RWPE2 (cell line): Measurements from ENCODE around the gene LENEP.
A peak's percentile ranks its signal among the peaks of the same experiment; 100 is the strongest.

Source experiments
- ATAC-seq: fragments of 200-7000 bp; cut with Tn5 transposase; 3 replicates; pipeline ENCODE4 v1.9.1; 2021; ENCODE audit warnings: low read depth
- DNase-seq: peaks from one replicate; pipeline ENCODE4 v3.0.0-alpha.2; 2020; ENCODE audit warnings: low spot score
- H3K27ac ChIP-seq: fragments of 450-650 bp; 2 replicates; pipeline ENCODE4 v1.5.1; 2017; ENCODE audit warnings: mild to moderate bottlenecking; ENCODE audit not compliant: poor library complexity, severe bottlenecking
- H3K27me3 ChIP-seq: fragments of 250-450 bp; sonication (Bioruptor Pico); 2 replicates; pipeline ENCODE4 v1.5.1; 2021; ENCODE audit warnings: mild to moderate bottlenecking, moderate library complexity; ENCODE audit not compliant: insufficient read depth, poor library complexity, severe bottlenecking
- H3K36me3 ChIP-seq: fragments of 250-450 bp; sonication (Bioruptor Pico); 2 replicates; pipeline ENCODE4 v1.5.1; 2020; ENCODE audit warnings: low read depth, mild to moderate bottlenecking, moderate library complexity
- H3K4me1 ChIP-seq: fragments of 250-450 bp; sonication (Bioruptor Pico); 2 replicates; pipeline ENCODE4 v1.5.1; 2021; ENCODE audit warnings: mild to moderate bottlenecking, moderate library complexity; ENCODE audit not compliant: insufficient read depth, poor library complexity, severe bottlenecking
- H3K4me3 ChIP-seq: fragments of 250-450 bp; sonication (Bioruptor Pico); 2 replicates; pipeline ENCODE4 v1.5.1; 2021; ENCODE audit warnings: mild to moderate bottlenecking, moderate library complexity; ENCODE audit not compliant: severe bottlenecking
- H3K9me3 ChIP-seq: fragments of 250-450 bp; sonication (Bioruptor Pico); 2 replicates; pipeline ENCODE4 v1.5.1; 2021; ENCODE audit warnings: mild to moderate bottlenecking, moderate library complexity; ENCODE audit not compliant: severe bottlenecking
- TF ChIP-seq, protein P1 (sequence below): fragments of 450-650 bp; IDR thresholded peaks from one replicate; pipeline ENCODE4 v1.5.1; 2017; ENCODE audit warnings: mild to moderate bottlenecking, moderate library complexity; ENCODE audit not compliant: poor library complexity, severe bottlenecking

The LENEP gene

DNA sequence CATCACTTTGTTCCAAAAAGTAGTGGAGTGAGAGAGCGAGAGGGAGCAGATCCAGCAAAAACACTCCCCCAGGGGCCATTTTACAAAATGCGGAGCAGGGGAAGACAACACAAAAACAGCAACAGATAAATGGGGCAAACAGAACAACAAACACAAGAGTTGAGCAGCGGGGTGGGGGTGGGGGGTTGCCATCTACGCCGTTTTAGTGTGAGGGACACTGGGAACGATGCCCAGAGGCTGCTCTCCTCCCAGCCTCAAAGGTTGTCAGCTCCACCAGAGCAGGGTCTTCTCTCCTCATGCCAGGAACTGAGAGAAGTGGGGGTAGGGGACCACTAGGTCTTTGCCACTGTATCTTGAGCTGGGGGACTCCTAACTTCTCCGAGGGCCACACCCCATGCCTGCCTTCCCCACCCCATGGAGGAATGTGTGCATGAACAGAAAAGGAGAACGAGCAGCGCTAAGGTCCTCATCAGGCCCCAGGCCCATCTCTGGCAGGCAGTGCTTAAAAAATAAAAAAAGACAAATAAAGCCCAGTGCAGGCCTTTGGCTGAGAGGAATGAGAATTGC is 36.2 kb upstream of the LENEP start:
- peaks cover 10% of the 10 kb centered on the region for H3K4me1 ChIP-seq
- H3K4me3 ChIP-seq: no peak overlapping the region
- H3K36me3 ChIP-seq: peaks cover 8% of the 10 kb centered on the region
- TF ChIP-seq, protein P1, sequence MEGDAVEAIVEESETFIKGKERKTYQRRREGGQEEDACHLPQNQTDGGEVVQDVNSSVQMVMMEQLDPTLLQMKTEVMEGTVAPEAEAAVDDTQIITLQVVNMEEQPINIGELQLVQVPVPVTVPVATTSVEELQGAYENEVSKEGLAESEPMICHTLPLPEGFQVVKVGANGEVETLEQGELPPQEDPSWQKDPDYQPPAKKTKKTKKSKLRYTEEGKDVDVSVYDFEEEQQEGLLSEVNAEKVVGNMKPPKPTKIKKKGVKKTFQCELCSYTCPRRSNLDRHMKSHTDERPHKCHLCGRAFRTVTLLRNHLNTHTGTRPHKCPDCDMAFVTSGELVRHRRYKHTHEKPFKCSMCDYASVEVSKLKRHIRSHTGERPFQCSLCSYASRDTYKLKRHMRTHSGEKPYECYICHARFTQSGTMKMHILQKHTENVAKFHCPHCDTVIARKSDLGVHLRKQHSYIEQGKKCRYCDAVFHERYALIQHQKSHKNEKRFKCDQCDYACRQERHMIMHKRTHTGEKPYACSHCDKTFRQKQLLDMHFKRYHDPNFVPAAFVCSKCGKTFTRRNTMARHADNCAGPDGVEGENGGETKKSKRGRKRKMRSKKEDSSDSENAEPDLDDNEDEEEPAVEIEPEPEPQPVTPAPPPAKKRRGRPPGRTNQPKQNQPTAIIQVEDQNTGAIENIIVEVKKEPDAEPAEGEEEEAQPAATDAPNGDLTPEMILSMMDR: no peak
- H3K9me3 ChIP-seq: no peaks in the 10 kb centered on the region
- H3K27me3 ChIP-seq: no peaks in the 10 kb centered on the region
- DNase-seq: no peak
- no peak for ATAC-seq
- H3K27ac ChIP-seq: peak overlapping the region; percentile 36

DNA sequence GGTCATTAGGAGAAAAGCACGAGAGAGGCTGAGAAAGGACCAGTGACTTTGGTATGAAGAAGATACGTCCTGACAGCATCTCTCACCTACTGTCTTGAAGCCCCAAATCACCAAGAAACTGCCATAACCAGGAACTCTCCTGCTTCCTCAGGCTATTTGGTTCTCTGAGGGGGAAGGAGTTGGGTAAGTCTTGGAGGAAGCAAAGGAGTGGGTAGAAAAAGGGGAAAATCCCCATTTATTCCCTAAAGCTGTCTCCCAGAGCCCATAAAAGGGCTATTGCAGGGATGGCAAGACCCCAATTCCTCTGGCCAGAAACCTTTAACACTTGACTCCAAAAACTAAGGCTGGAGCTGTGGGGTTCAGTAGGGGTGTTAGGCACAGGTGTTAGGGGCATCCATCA is 35.4 kb upstream of the LENEP start:
- no peak for DNase-seq
- H3K9me3 ChIP-seq: no peaks in the 10 kb centered on the region
- no peaks in the 10 kb centered on the region for H3K27me3 ChIP-seq
- no peak overlapping the region for H3K27ac ChIP-seq
- no peak overlapping the region for H3K4me3 ChIP-seq
- H3K36me3 ChIP-seq: peaks cover 16% of the 10 kb centered on the region
- peaks cover 17% of the 10 kb centered on the region for H3K4me1 ChIP-seq
- no peak for ATAC-seq
- TF ChIP-seq, protein P1: no peak

DNA sequence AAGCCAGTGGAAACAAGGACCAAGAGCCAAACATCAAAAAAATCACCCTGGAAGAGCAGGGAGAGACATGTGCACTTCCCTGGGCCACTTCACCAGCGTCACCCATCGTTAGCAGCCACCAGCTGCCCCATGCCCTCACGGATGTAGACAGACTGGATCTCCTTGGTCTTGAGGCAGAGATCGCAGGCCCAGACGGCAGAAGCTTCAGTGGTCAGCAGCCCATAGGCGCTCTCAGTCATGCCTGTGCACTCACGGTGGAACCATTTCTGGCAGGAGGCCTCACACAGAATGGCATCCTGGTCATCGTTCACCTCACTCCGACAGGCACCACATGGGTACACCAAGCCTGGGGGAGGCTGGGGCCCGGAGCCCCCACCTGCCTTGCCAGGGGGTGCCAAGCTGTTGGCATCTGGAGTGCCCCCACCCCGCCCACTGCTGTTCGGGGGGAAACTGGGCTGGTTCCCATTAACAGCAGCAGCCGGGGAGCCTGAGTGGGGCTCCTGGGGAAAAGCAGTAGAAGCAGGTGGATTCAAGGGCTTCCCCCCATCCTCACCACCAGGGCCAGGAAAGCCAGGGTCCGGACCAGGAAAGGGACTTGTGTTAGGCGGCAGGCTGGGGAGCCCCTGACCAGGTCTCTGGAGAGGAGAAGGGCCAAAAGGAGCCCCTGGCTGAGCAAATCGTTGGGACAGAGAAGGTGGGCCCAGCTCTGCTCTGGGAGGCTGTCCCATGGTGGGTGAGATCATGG is 34.5 kb upstream of the LENEP start:
- peaks cover 17% of the 10 kb centered on the region for H3K4me1 ChIP-seq
- no peaks in the 10 kb centered on the region for H3K27me3 ChIP-seq
- no peak for DNase-seq
- ATAC-seq: no peak
- no peak overlapping the region for H3K27ac ChIP-seq
- TF ChIP-seq, protein P1: no peak
- peaks cover 24% of the 10 kb centered on the region for H3K36me3 ChIP-seq
- H3K9me3 ChIP-seq: no peaks in the 10 kb centered on the region
- H3K4me3 ChIP-seq: no peak overlapping the region

DNA sequence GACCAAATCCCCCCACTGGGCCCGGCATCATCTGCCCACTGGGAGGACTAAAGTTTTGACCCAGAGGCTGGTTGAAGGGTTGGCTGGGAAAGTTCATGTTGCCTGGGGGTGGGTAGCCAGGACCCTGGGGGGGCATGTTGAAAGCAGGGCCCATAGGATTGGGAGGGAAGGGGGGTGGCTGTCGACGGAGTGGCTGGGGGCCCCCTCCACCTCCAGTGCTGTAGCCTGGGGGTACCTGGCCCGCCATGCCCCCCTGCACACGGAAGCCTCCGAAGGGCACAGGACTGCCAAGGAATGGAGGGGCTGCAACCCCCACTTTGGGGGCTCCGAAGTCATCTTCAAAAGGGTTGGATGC is 34.0 kb upstream of the LENEP start:
- DNase-seq (no peak), ATAC-seq (no peak)
- H3K27me3 ChIP-seq: no peaks in the 10 kb centered on the region
- H3K36me3 ChIP-seq: peaks cover 30% of the 10 kb centered on the region
- no peak overlapping the region for H3K27ac ChIP-seq
- H3K4me3 ChIP-seq: no peak overlapping the region
- peaks cover 17% of the 10 kb centered on the region for H3K4me1 ChIP-seq
- no peaks in the 10 kb centered on the region for H3K9me3 ChIP-seq
- TF ChIP-seq, protein P1: no peak
